Loucy (cell line): ENCODE data around the gene TLDC2.

Source experiments
- H2AFZ ChIP-seq: fragments of 200-600 bp; sonication (generic); 2 replicates; pipeline ENCODE4 v1.6.0; 2016; ENCODE audit warnings: antibody characterized with exemption, mild to moderate bottlenecking, low read length, moderate library complexity
- H3F3A ChIP-seq: fragments of 200-600 bp; 2 replicates; pipeline ENCODE4 v1.6.0; 2016; ENCODE audit warnings: antibody characterized with exemption, low read depth, mild to moderate bottlenecking
- H3K27me3 ChIP-seq: fragments of 200-600 bp; sonication (generic); 2 replicates; pipeline ENCODE4 v1.6.1; 2014; ENCODE audit warnings: low read length, mild to moderate bottlenecking; ENCODE audit not compliant: insufficient read depth, poor library complexity, severe bottlenecking
- H3K36me3 ChIP-seq: fragments of 200-600 bp; sonication (generic); 2 replicates; pipeline ENCODE4 v1.6.1; 2016; ENCODE audit warnings: low read length; ENCODE audit not compliant: insufficient read depth
- H3K4me1 ChIP-seq: fragments of 200-600 bp; sonication (generic); 2 replicates; pipeline ENCODE4 v1.5.1; 2014; ENCODE audit warnings: low read length, mild to moderate bottlenecking; ENCODE audit not compliant: insufficient read depth, poor library complexity, severe bottlenecking
- H3K4me2 ChIP-seq: fragments of 200-600 bp; sonication (generic); 2 replicates; pipeline ENCODE4 v1.6.0; 2014; ENCODE audit warnings: antibody characterized with exemption, low read length, low read depth, mild to moderate bottlenecking; ENCODE audit not compliant: poor library complexity, severe bottlenecking
- H3K4me3 ChIP-seq: fragments of 200-600 bp; sonication (generic); 2 replicates; pipeline ENCODE4 v1.5.1; 2014; ENCODE audit warnings: low read length, mild to moderate bottlenecking, mixed read lengths; ENCODE audit not compliant: poor library complexity, severe bottlenecking
- H3K79me2 ChIP-seq: fragments of 200-600 bp; sonication (generic); 2 replicates; pipeline ENCODE4 v1.6.1; 2014; ENCODE audit warnings: low read length; ENCODE audit not compliant: insufficient read depth
- H3K9ac ChIP-seq: fragments of 200-600 bp; sonication (generic); 2 replicates; pipeline ENCODE4 v1.6.0; 2014; ENCODE audit warnings: mild to moderate bottlenecking, low read depth, low read length, moderate library complexity; ENCODE audit not compliant: poor library complexity, severe bottlenecking
- H3K9me2 ChIP-seq: fragments of 200-600 bp; sonication (generic); replicated peaks from 2 replicates; pipeline ENCODE4 v1.6.1; 2016; ENCODE audit warnings: low read depth, low read length, mixed read lengths
- H3K9me3 ChIP-seq: fragments of 200-600 bp; sonication (generic); 2 replicates; pipeline ENCODE4 v1.6.1; 2014; ENCODE audit warnings: mild to moderate bottlenecking, antibody characterized with exemption, low read length, low read depth; ENCODE audit not compliant: insufficient read depth
- H4K20me1 ChIP-seq: fragments of 200-600 bp; sonication (generic); 2 replicates; pipeline ENCODE4 v1.6.0; 2014; ENCODE audit warnings: antibody characterized with exemption, low read length, mild to moderate bottlenecking; ENCODE audit not compliant: insufficient read depth, poor library complexity, severe bottlenecking
- EZH2phosphoT487 ChIP-seq: fragments of 200-600 bp; IDR thresholded peaks from 2 replicates; pipeline ENCODE4 v1.6.1; 2018; ENCODE audit warnings: antibody characterized with exemption, mild to moderate bottlenecking, moderate library complexity, borderline replicate concordance
- TF ChIP-seq, protein P1 (sequence below): fragments of 200-600 bp; sonication (generic); conservative IDR thresholded peaks from 2 replicates; pipeline ENCODE4 v1.5.1; 2014; ENCODE audit warnings: mild to moderate bottlenecking, antibody characterized with exemption, low read length

The TLDC2 gene

DNA sequence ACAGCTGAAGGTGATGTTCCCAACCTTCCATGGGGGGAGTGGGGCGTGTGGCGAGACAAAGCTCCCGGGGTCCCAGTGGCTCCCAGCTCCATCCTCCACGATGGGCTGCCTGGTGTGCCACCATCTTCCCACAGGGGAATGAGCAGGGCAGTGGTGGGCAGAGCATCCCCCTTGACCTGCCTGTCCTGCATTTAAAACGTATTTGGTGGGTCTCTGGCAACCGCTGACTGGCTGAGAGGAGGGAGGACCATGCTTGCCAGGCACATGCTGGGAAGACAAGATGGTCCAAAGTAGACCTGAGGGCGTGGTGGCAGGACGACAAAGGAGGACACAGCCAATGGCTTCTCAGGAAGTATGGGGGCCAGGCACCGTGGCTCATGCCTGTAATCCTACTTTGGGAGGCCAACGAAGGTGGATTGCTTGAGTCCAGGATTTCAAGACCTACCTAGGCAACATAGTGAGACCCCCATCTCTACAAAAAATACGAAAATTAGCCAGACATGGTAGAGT, 4.9 kb downstream of the TLDC2 start:
- TF ChIP-seq, protein P1, sequence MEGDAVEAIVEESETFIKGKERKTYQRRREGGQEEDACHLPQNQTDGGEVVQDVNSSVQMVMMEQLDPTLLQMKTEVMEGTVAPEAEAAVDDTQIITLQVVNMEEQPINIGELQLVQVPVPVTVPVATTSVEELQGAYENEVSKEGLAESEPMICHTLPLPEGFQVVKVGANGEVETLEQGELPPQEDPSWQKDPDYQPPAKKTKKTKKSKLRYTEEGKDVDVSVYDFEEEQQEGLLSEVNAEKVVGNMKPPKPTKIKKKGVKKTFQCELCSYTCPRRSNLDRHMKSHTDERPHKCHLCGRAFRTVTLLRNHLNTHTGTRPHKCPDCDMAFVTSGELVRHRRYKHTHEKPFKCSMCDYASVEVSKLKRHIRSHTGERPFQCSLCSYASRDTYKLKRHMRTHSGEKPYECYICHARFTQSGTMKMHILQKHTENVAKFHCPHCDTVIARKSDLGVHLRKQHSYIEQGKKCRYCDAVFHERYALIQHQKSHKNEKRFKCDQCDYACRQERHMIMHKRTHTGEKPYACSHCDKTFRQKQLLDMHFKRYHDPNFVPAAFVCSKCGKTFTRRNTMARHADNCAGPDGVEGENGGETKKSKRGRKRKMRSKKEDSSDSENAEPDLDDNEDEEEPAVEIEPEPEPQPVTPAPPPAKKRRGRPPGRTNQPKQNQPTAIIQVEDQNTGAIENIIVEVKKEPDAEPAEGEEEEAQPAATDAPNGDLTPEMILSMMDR = no peak
- no peak for TF ChIP-seq EZH2phosphoT487
- no peak overlapping the region for H3K4me3 ChIP-seq
- peaks cover 3% of the 10 kb centered on the region for H3K4me1 ChIP-seq
- H3K4me2 ChIP-seq = no peak overlapping the region
- no peaks in the 10 kb centered on the region for H3F3A ChIP-seq
- no peaks in the 10 kb centered on the region for H3K36me3 ChIP-seq
- H3K9me2 ChIP-seq = no peaks in the 10 kb centered on the region
- no peak overlapping the region for H2AFZ ChIP-seq
- H3K27me3 ChIP-seq = no peaks in the 10 kb centered on the region
- H3K9ac ChIP-seq = no peak overlapping the region
- H3K9me3 ChIP-seq = no peaks in the 10 kb centered on the region
- no peaks in the 10 kb centered on the region for H3K79me2 ChIP-seq
- H4K20me1 ChIP-seq = no peaks in the 10 kb centered on the region

GRCh38 chr20:36881331-36881730, 5.4 kb downstream of the TLDC2 start:
- TF ChIP-seq, protein P1 = no peak
- TF ChIP-seq EZH2phosphoT487 = no peak
- H3K4me2 ChIP-seq = no peak overlapping the region
- H3K4me1 ChIP-seq = no peaks in the 10 kb centered on the region
- H3K27me3 ChIP-seq = no peaks in the 10 kb centered on the region
- H3K36me3 ChIP-seq = no peaks in the 10 kb centered on the region
- H3K4me3 ChIP-seq = no peak overlapping the region
- H4K20me1 ChIP-seq = no peaks in the 10 kb centered on the region
- H3K9ac ChIP-seq = no peak overlapping the region
- H3K79me2 ChIP-seq = no peaks in the 10 kb centered on the region
- no peaks in the 10 kb centered on the region for H3F3A ChIP-seq
- H3K9me2 ChIP-seq = no peaks in the 10 kb centered on the region
- no peak overlapping the region for H2AFZ ChIP-seq
- no peaks in the 10 kb centered on the region for H3K9me3 ChIP-seq

- TF ChIP-seq EZH2phosphoT487 = no peak
- TF ChIP-seq, protein P1 = no peak
- H3F3A ChIP-seq = no peaks in the 10 kb centered on the region
- H3K79me2 ChIP-seq = no peaks in the 10 kb centered on the region
- no peaks in the 10 kb centered on the region for H3K27me3 ChIP-seq
- H3K9ac ChIP-seq = no peak overlapping the region
- peaks cover 1% of the 10 kb centered on the region for H3K4me1 ChIP-seq
- no peak overlapping the region for H2AFZ ChIP-seq
- H3K9me2 ChIP-seq = no peaks in the 10 kb centered on the region
- H3K4me2 ChIP-seq = no peak overlapping the region
- H4K20me1 ChIP-seq = no peaks in the 10 kb centered on the region
- no peak overlapping the region for H3K4me3 ChIP-seq
- no peaks in the 10 kb centered on the region for H3K9me3 ChIP-seq
- H3K36me3 ChIP-seq = no peaks in the 10 kb centered on the region
Observed at GRCh38 chr20:36881888-36882287, 6.0 kb downstream of the TLDC2 start.
